GM12892 (cell line): ENCODE results near the gene ANKRD29.

Experiments
- POLR2A ChIP-seq: IDR thresholded peaks from 2 replicates; pipeline ENCODE4 v1.6.1; 2011; ENCODE audit warnings: low read depth, low read length, control low read depth
- POLR2AphosphoS5 ChIP-seq: IDR thresholded peaks from 2 replicates; pipeline ENCODE4 v1.6.1; 2011; ENCODE audit warnings: low read depth, low read length, control low read depth

GRCh38 chr18:23568281-23569138 is 94.2 kb downstream of the ANKRD29 start:
- TF ChIP-seq POLR2A (no peak), POLR2AphosphoS5 (no peak)
